Neural progenitor cell (in vitro differentiated cells): ENCODE measurements around the gene INPP5E.

ENCODE experiments used
- CTCF ChIP-seq: fragments of 200-600 bp; sonication (generic); IDR thresholded peaks from 2 replicates; pipeline ENCODE4 v1.5.1; 2017; ENCODE audit warnings: antibody characterized with exemption, mild to moderate bottlenecking
- EZH2 ChIP-seq: fragments of 200-600 bp; sonication (generic); IDR thresholded peaks from 2 replicates; pipeline ENCODE4 v1.6.1; 2017; ENCODE audit warnings: antibody characterized with exemption, mild to moderate bottlenecking, moderate library complexity

- TF ChIP-seq EZH2 (no peak), CTCF (no peak)
Measured at GRCh38 chr9:136441681-136442245, 2.1 kb upstream of the INPP5E start.
